ENCODE measurements around the gene ALKBH4.
"Not testable (repeated sequence)": the region's sequence is repeated elsewhere in the genome, so short reads cannot be mapped to it uniquely, and the experiment has no call there.

ALKBH4 gene

DNA sequence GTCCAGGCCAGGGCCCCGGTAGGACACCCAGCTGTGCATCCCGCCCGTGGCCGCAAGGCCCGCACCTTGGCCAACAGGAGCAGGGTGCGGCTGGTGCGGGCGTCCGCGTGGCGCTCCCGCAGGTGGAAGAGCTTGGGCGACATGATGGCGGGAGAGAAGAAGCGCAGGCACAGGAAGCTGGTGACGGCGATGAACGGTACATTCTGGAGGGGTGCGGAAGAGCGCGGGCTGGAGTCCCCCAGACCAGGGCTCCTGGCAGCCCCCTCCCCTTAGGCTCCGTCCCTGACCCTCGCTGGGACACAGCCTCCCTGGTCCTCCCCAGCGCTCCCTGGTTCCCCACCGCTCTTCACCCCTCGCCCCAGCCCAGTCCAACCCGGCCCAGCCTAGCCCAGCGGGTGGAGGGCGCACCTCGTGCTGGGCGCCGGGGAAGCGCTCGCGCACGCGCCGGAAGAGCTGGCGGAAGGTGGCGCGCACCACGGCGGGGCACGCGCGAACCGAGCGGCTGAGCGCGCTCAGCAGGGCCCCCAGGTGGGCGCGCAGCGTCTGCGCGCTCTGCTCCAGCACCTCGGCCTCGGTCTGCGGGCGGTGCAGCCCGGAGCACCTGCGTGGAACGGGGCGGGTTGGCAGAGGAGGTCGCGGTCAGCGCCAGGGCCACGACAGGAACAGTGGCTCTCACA, 29.9 kb upstream of the ALKBH4 start:
- H3K27ac ChIP-seq (replicated peaks); DNase-seq (ENCODE audit: low read depth in 1 of 2, low spot score in 1 of 2); H3K4me3 ChIP-seq (replicated peaks; ENCODE audit: insufficient read depth, low read length); H3K27me3 ChIP-seq (ENCODE audit: insufficient read depth, poor library complexity, severe bottlenecking): not testable (repeated sequence)

DNA sequence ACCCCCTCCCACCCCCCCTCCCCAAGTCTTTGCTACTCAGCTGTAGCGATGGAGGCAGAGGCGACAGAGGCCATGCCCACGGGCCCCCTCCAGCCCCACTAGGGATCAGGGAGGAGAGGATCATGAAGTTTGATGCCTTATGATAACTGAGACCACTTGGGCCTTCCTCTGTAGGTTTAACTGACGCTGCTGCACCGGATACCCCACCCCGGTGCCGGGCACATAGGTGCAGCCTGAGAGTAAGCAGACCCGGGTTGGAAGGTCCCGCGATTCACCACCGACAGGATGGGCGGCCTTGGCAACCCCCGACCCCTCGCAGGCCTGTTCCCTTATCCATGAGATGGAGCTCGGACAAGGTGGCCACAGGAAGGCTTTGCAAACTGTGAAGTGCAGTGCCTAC, 29.4 kb upstream of the ALKBH4 start:
- not testable (repeated sequence) for H3K4me3 ChIP-seq (replicated peaks; ENCODE audit: insufficient read depth, low read length); H3K27ac ChIP-seq (replicated peaks); DNase-seq (ENCODE audit: low read depth in 1 of 2, low spot score in 1 of 2); H3K27me3 ChIP-seq (ENCODE audit: insufficient read depth, poor library complexity, severe bottlenecking)

DNA sequence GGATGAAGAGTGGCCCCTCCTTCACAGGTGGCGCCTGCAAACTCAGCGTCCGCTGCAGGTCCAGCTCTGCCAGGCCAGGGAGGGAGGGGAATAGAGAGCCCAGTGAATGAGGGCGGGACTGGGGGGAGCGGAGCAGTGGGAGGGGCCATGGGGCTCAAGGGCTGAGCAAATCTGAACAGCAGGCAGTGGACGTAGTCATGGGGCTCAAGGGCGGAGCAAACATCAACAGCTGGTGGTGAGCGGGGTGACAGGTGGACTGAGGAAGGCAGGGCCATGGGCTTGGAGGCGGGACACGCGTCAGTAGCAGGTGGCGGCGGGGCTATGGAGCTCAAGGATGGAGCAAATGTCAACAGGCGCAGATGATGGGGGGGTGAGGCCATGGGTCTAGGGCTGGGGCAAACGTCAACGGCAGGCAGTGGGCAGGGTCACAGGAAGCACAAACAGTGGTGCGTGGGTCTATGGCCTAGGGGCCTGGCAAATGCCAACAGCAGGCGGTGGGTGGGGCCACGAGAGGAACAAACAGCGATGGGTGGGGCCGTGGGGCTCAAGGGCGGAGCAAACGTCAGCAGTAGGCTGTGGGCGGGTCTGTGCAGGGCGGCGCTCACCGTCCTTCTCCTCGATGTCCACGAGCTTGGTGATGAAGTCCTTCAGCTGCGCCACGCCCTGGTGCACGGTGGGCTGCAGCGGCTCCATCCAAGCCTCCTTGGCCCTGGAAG, 28.7 kb upstream of the ALKBH4 start:
- not testable (repeated sequence) for H3K27me3 ChIP-seq (ENCODE audit: insufficient read depth, poor library complexity, severe bottlenecking); H3K27ac ChIP-seq (replicated peaks); DNase-seq (ENCODE audit: low read depth in 1 of 2, low spot score in 1 of 2); H3K4me3 ChIP-seq (replicated peaks; ENCODE audit: insufficient read depth, low read length)

DNA sequence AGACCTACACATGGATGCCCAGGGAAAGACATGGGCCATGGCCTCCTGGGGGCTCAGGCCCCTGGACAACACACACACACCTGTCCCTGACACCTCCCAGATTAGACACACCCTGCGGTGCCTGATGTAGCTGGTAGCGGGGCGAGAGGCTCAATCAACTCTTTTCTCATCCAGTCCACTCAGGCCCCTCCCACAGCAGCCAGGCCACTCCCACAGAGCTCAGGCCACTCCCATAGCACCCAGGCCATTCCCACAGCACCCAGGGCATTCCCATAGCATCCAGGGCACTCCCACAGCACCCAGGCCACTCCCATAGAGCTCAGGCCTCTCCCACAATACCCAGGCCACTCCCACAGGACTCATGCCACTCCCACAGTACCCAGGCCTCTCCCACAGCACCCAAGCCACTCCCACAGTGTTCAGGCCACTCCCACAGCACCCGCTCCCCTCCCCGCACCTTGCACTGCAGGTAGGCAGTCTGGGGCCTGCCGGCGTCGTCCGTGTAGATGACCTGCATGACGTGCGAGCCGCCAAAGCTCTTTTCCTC, 25.9 kb upstream of the ALKBH4 start:
- not testable (repeated sequence) for H3K4me3 ChIP-seq (replicated peaks; ENCODE audit: insufficient read depth, low read length); H3K27me3 ChIP-seq (ENCODE audit: insufficient read depth, poor library complexity, severe bottlenecking); H3K27ac ChIP-seq (replicated peaks)
- peak in 1 of 2 experiments; percentile 7 for DNase-seq (ENCODE audit: low read depth in 1 of 2, low spot score in 1 of 2)

DNA sequence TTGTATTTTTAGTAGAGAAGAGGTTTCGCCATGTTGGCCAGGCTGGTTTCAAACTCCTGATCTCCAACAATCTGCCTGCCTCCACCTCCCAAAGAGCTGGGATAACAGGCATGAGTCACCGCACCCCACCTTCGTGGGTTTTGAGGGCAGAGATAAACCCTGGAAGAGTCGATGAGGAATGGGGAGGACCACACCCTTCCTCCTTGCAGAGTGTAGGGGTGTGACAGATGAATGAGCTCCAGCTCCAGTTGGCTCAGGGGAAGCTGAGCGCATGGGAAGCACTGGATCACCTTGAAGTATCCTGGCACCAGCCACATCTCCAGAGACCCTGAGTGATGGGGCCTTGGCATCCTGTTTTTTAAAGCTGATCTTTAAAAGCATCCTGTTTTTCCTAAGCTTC, 19.7 kb upstream of the ALKBH4 start:
- not testable (repeated sequence) for DNase-seq (ENCODE audit: low read depth in 1 of 2, low spot score in 1 of 2); H3K27ac ChIP-seq (replicated peaks); H3K27me3 ChIP-seq (ENCODE audit: insufficient read depth, poor library complexity, severe bottlenecking); H3K4me3 ChIP-seq (replicated peaks; ENCODE audit: insufficient read depth, low read length)

DNA sequence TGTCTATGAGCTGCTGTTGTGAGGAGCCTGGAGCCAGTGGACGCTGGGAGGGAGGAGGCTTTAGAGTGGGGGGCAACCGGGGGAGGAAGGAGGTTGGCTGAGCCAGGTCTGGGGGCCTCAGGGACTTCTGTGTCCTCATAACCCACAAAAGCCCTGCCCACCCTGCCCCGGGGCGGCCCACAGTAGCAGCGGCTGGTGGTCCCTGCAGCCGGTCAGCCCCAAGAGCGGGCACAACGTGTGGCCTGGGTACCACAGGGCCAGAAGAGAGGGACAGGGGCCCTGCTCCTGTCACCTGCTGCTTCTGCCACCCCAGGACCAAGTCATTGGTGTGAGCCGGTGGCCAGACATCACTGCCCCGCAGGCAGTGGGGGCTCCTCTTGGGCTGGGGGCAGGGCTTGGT, 17.3 kb upstream of the ALKBH4 start:
- DNase-seq (ENCODE audit: low read depth in 1 of 2, low spot score in 1 of 2); H3K4me3 ChIP-seq (replicated peaks; ENCODE audit: insufficient read depth, low read length); H3K27ac ChIP-seq (replicated peaks); H3K27me3 ChIP-seq (ENCODE audit: insufficient read depth, poor library complexity, severe bottlenecking): not testable (repeated sequence)

DNA sequence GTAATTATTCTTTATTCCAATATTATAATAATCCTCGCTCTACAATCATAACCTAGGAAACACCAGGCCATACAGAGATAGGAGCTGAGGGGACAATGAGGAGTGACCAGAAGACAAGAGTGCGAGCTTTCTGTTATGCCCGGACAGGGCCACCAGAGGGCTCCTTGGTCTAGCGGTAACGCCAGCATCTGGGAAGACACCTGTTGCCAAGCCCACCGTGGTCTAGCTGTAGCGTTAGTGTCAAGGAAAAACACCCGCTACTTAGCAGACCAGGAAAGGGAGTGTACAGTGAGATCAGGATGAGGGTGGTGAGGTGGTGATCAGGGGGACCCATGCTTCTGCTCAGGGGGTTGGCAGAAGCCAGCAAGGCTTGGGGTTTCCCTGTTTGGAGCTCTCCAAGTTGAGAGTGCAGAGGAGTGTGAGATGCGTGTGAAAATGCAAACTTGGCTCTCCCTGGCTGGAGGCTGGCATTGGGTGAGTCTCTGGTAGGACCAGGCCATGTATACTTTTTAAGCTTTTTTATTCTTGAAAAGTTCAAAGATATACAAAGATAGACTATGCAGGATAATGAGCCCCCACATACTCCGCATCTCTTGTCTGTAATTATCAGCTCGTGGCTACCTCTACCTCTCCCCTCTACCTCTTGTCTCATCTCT, 15.4 kb upstream of the ALKBH4 start:
- DNase-seq (ENCODE audit: low read depth in 1 of 2, low spot score in 1 of 2), result peak in 1 of 2 experiments; percentile 63

DNA sequence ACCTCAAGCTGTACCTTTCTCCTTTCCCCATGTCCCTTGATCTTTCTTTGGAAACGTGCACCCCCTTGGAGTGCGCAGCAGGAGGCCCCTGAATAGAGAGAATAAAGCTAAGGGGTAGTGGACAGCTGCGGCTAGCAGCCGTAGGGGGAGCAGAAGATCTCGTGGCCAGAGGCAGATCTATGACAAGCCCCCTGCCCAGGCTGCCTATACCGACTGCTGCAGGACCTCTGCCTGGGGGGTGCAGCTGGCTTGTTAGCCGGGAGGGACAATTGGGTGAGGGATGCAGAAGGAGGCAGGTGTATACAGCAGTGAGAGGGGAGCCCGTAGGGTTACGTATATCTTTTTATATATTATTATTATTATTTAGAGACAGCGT, 14.5 kb upstream of the ALKBH4 start:
- not testable (repeated sequence) for H3K27me3 ChIP-seq (ENCODE audit: insufficient read depth, poor library complexity, severe bottlenecking); H3K27ac ChIP-seq (replicated peaks); DNase-seq (ENCODE audit: low read depth in 1 of 2, low spot score in 1 of 2); H3K4me3 ChIP-seq (replicated peaks; ENCODE audit: insufficient read depth, low read length)

More for the DNA sequence above, 15.4 kb upstream of the ALKBH4 start:
- not testable (repeated sequence) for H3K27ac ChIP-seq (replicated peaks); H3K27me3 ChIP-seq (ENCODE audit: insufficient read depth, poor library complexity, severe bottlenecking); H3K4me3 ChIP-seq (replicated peaks; ENCODE audit: insufficient read depth, low read length)

DNA sequence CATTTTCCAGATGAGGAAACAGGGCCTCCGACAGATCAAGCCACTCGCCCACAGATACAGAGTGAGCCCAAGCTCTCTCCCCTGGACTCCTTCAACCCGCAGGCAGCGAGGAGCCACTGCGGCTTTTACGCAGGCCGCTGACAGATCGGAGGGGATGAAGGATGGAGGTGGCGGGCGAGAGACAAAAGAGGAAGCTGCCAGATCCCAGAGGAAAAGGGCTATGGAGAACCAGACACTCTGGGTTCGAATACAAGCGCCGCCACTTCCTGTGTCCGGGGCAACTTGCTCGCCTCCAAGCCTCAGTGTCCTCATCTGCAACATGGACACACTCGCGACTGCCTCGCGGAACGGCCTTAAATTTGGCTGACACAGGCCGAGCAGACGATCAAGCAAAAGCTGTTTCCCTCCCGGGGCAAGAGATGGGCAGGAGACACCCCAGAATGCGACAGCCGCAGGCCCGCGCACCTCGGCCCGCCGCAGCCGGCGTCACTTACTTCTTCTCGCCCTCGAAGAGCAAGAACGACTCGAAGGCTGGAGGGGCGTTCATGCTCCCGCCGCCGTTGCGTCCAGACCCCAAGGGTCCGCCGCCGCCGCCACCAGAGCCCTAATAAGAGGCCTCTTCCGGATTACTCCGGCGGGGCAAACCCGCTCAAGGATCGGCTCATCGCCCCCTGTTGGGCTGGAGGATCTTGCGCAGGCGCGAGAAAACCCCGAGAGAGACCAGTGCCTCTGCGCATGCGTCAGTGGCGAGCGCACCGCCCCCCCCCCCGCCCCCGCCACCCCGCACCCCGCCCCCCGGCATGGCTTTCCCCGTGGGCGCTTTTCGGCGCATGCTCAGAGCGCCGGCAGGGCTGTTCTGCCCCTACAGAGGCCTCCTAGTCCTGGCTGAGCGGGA, 13.9 kb upstream of the ALKBH4 start, which contains the start of gene POLR2J:
Gene POLR2J (minus strand): TSS at position 609 of the 895 bp plus-strand sequence. CDS start 62 bp downstream, at position 547.
- H3K4me3 ChIP-seq (replicated peaks; ENCODE audit: insufficient read depth, low read length), result peak within 1 kb of the TSS; percentile 38
- peak; percentile 45 to 86 for DNase-seq (ENCODE audit: low read depth in 1 of 2, low spot score in 1 of 2)
- TF ChIP-seq GABPA (IDR thresholded peaks at IDR 0.05; ENCODE audit: low read depth), result peak; percentile 70
- H3K27me3 ChIP-seq (ENCODE audit: insufficient read depth, poor library complexity, severe bottlenecking), result not testable (repeated sequence)
- peak within 1 kb of the TSS; percentile 76 for H3K27ac ChIP-seq (replicated peaks)

DNA sequence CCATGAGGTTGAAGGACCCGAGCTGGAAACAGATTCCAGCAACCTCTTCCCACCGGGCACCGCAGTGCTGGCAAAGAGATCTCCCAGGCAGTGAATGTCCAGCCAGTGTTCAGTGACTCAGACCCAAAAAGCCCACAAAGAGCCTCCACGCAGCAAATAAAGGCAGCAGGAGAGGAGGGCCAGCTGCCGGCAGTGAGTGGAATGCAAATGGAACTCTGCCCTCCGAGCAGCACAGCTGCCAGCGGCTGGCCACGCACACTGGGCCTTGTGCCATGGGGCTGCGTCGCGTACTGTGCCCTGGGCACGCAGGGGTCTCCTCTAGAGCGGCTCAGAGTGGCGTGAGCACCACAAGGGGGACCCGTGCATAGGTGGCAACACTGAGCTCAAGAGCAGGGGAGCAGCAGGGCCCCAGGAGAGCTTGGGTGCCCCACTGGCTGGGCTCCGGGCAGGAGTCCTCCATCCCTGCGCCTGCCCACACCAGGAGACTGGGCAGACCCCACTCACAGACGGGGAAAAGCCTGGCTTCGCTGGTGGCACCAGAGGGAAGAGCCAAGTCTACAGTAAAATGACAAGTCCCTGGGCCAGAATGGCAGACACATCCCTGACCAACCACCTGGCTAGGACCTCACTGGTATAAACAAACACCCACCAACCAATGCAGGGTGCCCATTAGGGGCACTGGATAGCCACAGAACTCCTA, 10.2 kb upstream of the ALKBH4 start:
- not testable (repeated sequence) for H3K4me3 ChIP-seq (replicated peaks; ENCODE audit: insufficient read depth, low read length); H3K27me3 ChIP-seq (ENCODE audit: insufficient read depth, poor library complexity, severe bottlenecking); H3K27ac ChIP-seq (replicated peaks); DNase-seq (ENCODE audit: low read depth in 1 of 2, low spot score in 1 of 2)

DNA sequence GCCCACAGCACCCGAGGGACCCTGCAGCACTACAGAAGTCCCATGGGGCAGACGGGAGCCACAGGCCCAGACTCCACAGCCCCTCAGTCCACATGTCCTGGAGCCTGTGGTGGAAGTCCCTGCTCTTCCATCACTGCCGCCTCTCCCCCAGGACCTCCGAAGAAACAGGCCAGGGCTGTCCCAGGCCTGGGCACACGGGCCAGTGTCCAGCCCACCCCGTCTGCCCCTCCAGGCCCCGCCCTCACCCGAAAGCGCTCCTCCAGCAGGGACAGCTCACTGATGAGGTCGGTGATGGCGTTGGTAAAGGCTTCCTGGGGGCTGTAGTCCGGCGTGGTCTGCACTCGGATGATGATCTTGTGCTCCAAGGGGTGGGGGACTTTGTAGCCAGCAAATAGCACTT, 9.5 kb upstream of the ALKBH4 start:
- not testable (repeated sequence) for DNase-seq (ENCODE audit: low read depth in 1 of 2, low spot score in 1 of 2)

More for the DNA sequence above, 9.5 kb upstream of the ALKBH4 start:
- H3K27ac ChIP-seq (replicated peaks); H3K4me3 ChIP-seq (replicated peaks; ENCODE audit: insufficient read depth, low read length); H3K27me3 ChIP-seq (ENCODE audit: insufficient read depth, poor library complexity, severe bottlenecking): not testable (repeated sequence)

Measured in HL-60 (cell line).